HG03045 (cell line): ENCODE data around the gene STPG3.
"Not testable (repeated sequence)": the region's sequence is repeated elsewhere in the genome, so short reads cannot be mapped to it uniquely, and the experiment has no call there.

Experiments used
- ATAC-seq: cut with Tn5 transposase; IDR thresholded peaks from one replicate; pipeline ENCODE4 v1.9.1; 2021; ENCODE audit warnings: mild to moderate bottlenecking, moderate library complexity; ENCODE audit not compliant: unreplicated experiment

STPG3 gene

GRCh38 chr9:137244486-137245449, 6.3 kb upstream of the STPG3 start:
- ATAC-seq: no peak

- no peak for ATAC-seq
These were observed 5.3 kb upstream of the STPG3 start for GRCh38 chr9:137245450-137246421.

DNA sequence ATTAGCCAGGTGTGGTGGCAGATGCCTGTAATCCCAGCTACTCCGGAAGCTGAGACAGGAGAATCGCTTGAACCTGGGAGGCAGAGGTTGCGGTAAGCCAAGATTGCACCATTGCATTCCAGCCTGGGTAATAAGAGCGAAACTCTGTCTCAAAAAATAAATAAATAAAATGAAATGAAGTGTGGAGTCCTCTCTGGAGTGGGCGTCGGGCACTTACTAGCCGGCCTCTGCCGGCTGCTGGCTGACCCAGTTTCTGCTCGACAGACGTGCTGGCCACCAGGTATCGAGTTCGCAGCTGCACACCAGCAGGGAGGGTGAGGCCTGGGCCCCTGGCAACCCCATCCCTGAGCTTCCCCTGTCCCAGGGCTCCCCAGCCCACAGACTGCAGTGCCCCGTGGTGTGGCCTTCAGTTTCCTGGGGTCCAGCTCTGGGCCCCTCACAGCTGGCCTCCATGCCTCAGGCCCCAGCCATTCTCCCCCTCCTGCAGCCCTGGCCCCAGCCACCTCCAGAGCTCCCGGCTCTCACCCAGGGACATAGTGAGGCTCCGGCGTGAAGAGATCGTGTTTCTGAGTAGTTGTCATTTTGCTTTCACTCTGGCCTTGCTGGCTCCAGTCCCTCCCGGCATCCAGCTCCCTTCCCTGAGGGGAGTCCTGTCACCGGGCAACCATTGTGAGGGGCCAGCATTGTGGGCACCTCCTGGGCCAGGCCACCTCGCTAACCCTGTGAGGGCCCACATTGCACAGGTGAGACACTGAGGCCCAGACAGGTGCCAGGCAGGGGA, 3.8 kb upstream of the STPG3 start:
- ATAC-seq: no peak

GRCh38 chr9:137247916-137248175, 3.2 kb upstream of the STPG3 start:
- ATAC-seq: no peak

DNA sequence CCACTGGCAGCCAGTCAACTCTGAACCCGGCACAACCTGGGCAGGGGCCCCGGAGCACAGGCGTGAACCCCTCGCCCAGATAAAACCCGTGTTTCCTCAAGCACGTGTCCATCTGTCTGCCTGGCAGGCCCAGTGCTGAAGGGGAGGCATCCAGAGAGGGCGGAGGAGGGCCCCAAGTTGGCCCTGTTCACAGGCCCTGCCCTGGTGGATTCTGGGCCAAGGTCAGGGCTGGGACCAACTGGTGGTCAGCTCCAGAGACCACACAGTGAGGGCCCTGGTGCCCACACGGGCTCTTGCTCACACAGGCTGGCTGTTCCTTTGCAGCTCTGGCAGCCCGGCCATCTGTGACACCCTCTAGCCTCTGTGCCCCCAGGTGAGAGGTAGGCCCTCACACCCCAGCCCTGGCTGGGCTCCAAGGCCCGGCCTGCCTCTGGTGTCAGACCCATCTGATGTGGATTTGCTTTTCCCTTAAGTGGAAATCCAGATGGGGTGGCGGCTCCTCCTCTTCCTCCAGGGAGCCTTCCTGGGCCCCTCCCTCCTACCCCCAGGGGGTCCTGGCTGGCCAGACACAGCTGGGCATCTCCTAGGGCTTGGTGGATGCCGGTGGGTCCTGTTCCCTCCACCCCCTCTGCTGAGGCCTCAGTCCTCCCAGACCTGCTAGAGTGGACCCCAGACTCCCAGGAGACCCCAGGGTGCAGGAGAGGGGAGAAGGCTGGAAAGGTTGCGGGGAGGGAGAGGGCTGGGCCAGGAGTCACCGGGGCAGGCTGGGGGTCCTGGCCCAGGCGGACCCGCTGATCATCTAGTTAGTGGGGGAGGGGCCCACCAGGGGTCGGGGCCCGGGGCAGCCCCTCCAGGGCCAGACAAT, 525 bp upstream of the STPG3 start:
- no peak for ATAC-seq

- no peak for ATAC-seq
These were observed 593 bp downstream of the STPG3 start for GRCh38 chr9:137251490-137252268.

GRCh38 chr9:137252555-137253506, 1.7 kb downstream of the STPG3 start:
- ATAC-seq: no peak

DNA sequence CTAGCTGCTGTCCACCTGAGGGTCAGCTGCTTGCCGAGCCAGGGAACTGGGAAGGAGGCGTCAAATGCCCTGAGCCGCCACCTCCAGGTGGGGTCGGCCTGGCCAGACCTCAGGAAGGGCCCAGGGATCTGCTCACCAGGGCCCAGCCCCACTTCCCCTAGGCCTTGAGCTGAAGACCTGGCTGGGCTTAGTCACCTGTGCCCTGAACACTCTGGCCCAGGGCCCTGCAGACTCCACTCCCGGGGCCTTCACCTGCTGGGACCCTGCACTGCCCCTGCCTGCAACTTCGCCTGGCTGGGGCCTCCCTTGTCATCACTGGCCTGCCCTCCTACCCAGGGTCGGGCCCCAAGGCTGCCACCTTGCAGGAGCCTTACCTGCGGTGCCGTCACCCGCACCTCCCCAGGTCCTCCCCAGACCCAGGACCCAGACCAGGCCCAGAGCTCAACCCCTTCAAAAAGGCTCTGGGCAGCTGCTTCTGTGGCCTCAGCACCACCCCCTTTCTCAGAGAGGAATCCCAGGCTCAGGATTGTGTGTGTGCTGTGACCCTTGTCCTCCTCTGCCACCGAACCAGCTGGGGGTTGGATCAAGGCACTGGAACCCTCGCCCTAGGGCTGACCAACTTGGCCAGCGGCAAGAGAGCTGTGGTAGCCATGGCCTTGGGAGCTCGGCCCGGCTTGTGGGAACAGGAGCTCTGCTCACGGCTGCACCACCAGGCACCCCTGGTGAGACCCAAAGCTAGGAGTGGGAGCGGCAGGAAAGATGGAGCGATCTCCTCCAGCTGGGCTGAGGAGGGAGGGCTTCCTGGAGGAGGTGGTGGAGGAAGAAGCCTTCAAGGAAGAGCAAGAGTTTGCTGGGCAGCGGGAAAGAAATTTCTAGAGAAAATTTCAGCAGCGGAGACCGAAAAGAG, 2.9 kb downstream of the STPG3 start:
- ATAC-seq: no peak

GRCh38 chr9:137254624-137255447, 3.8 kb downstream of the STPG3 start, which contains the start of gene NELFB:
Gene NELFB (plus strand): TSS chr9:137255327.
- peak; percentile 75 for ATAC-seq

DNA sequence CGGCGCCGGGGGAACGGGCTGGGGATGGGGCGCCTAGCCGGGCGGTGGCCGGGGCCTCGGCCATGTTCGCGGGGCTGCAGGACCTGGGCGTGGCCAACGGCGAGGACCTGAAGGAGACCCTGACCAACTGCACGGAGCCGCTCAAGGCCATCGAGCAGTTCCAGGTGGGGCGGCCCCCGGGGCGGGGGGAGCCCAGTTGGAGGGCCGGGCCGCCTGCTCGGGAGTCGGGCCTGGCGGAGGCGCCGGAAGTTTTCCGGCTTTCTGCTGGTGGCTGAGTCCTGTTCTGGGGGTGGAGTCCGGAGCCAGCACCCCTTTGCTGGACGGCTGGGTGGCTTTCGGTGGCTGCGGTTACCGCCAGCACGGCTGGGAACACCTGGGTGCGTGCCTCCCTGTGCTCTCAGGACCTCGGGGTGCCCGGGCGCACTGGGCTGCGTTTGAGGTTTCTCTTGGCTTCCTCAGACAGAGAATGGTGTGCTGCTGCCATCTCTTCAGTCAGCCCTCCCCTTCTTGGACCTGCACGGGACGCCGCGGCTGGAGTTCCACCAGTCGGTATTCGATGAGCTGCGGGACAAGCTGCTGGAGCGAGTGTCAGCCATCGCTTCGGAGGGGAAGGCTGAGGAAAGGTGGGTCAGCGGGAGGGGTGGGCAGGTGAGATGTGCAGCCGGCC, 4.5 kb downstream of the STPG3 start:
- peak; percentile 23 for ATAC-seq

DNA sequence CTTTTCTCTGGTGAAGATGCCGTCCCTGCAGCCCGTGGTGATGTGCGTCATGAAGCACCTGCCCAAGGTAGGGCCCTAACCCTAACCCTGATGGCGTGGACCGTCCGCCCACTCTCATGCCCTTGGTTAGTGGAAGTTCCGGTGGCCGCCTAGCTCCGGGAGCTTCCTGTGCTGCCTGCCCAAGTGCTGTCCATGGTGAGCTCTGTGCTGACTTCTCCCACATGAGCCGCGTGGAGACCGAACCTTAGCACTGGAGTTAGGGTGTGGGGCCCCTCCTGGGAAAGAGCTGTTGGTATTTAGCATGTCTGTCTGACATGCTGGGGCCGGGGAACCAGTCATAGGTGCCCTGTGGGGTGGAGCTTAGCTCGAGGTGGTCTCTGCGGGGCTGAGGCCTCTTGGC, 5.3 kb downstream of the STPG3 start:
- ATAC-seq: no peak

- ATAC-seq: no peak
These were observed 5.8 kb downstream of the STPG3 start for GRCh38 chr9:137256856-137257255.

GRCh38 chr9:137262173-137262908, 11.3 kb downstream of the STPG3 start:
- ATAC-seq: not testable (repeated sequence)

GRCh38 chr9:137262909-137263285, 11.8 kb downstream of the STPG3 start:
- ATAC-seq: no peak

DNA sequence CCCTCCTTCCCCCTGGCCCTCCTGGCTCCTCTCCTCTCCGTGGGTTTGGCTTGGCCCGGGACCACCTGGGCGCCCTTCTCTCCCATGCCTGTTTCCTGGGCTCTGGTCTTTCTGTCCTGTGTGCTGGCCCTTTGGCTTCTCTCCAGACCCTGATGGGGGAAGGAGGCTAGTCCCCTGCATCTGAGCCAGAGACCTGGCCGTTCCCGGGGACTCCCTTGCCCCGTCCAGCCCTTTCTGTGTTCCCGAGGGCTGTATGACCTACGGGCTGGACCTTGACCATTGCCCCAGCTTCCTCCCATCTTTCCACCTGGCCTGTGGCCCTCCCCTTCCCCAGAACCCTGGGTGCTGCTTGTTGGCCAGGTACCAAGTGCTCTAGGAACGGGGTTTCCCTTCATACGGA, 12.4 kb downstream of the STPG3 start:
- ATAC-seq: no peak
